Umbilical cord (tissue), 2 donors: ENCODE data around the gene BANF1. TPM values are rescaled to one million over a fixed set of nuclear protein-coding genes. Genes with fewer than 3 reads are reported as not detected.
"Not testable (repeated sequence)": the region's sequence is repeated elsewhere in the genome, so short reads cannot be mapped to it uniquely, and the experiment has no call there.

ENCODE experiments used
- DNase-seq: peaks from one replicate; pipeline ENCODE4 v3.0.0-alpha.2; 2015; ENCODE audit warnings: low spot score
- total RNA-seq: library from RNA; depleted of rRNA; stranded (reverse); fragments of >200 nt; gene quantifications from one replicate; pipeline ENCODE4 v1.2.3, GENCODE V29; 2014; ENCODE audit warnings: low replicate concordance; ENCODE audit not compliant: insufficient read depth

BANF1 gene
- total RNA-seq, 1 donor from 2014 or later = 31.3 TPM

DNA sequence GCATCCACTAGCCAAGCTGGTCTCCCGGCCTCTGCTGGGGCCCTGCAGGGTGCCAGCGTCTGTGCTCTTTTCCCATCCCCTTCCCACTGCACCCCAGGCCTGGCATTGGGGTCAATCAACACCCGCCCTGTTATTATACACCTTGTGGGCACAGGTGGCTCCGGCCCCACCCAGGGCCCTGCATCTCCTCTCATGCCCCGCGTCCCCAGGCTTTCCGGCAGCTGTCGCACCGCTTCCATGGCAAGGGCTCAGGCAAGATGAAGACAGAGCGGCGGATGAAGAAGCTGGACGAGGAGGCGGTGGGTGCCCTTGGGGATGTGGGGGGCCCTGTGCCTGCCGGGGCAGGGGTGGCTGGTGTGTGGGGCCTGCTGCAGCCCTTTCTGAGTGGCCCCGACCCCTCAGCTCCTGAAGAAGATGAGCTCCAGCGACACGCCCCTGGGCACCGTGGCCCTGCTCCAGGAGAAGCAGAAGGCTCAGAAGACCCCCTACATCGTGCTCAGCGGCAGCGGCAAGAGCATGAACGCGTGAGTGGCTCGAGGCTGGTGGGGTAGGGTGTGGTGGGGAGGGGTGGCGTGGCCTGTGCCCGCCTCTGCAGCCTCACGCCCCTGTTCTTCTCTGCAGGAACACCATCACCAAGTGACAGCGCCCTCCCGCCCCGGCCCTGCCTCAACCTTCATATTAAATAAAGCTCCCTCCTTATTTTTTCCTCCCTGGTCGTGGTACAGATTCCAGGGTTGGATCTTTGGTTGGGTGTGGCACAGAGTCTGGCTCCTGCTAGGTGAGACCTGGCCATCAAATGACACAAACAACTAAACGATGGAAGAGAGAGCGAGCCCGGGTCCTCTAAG is 23.7 kb upstream of the BANF1 start:
- DNase-seq = no peak

DNA sequence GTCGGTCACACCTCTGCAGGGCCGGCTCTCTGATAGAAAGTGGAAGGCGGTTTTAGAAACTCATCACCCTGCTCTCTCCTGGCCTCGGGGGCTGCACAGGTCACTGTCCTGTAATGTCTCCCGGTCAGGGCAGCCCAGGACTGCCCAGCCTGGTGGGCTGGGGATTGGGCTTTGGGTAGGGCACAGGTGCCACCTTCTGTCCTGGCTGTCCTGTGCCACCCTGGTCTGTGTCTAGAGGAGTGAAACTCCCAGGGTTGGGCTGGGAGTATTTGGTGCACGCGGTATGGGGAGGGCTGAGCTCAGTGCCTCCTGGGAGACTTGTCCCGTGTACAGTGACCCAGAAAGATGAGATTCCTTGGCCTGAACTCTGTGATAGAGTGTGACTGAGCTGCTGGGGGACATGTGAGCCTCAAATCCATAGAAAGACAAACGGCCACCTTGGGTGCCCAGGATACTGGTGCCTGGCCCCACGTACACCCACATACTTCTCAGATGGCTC is 23.0 kb upstream of the BANF1 start:
- no peak for DNase-seq

DNA sequence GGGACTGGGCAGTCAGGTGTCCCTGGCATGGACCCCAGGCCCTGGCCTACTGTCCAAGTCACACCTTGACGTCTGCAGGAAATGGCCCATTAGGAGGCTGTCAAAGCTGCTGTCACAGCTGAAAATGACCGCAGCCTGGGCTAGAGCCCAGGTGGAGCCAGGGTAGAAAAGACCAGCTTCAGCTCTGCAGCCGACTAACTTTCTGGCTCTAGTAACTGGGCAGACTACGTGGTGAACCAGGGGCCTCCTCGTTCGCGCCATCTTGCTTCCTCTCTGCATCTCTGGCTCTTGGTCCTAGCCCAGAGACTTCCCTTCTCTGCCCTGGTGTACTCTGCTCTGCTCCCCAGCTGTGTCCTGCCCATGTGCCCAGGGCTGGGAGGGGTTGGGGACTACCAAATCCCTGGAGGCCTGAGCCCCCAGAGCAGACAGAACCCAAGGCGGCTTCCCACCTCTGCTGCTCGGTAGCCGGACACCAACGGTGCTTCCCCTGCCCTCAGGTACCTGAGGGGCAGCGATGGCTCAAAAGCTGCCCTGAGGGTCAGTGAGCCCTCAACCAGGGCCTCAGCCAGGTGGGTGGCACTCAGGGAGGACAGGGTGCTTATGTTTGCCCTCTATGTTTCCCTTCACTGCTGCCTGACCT is 21.1 kb upstream of the BANF1 start:
- no peak for DNase-seq

DNA sequence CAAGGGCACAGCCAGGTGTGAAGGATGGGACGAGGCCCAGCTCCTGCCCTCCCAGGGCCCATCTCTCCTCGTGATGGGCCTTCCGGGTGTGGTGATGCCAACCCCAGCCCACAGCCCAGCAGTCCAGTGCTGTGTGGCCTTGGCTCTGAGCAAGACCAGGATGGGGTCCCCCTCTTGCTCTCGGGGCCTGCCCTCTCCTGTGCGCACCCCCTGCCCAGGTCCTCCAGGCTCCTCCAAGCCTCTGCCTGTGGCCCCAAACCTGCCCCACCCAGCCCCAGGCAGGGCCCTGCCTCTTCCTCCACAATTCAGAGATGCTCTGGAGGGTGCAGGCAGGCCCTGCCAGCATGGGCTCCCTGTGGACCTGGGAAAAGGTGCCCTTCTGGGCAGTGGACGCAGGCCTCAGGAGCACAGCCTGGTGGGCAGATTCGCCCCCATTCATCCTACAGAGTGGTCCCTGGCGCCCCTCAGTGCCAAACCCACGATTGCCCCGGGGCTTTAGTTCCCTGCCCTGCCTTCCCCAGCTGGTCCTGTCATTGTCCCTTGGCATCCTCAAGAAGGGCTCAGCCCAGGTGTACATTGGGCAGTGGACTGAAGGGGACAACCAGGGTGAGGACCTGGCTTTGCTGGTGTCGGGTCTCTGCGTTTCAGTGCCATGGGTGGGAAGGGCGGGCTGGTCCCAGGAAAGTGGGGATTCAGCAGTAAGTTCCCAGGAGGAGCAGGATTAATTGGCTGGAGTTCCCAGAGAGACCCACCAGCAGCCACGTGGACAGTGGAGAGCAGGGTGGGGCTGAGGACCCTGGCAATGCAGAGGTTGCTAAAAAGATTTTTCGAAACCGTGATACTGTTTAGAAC is 20.1 kb upstream of the BANF1 start:
- DNase-seq = no peak

DNA sequence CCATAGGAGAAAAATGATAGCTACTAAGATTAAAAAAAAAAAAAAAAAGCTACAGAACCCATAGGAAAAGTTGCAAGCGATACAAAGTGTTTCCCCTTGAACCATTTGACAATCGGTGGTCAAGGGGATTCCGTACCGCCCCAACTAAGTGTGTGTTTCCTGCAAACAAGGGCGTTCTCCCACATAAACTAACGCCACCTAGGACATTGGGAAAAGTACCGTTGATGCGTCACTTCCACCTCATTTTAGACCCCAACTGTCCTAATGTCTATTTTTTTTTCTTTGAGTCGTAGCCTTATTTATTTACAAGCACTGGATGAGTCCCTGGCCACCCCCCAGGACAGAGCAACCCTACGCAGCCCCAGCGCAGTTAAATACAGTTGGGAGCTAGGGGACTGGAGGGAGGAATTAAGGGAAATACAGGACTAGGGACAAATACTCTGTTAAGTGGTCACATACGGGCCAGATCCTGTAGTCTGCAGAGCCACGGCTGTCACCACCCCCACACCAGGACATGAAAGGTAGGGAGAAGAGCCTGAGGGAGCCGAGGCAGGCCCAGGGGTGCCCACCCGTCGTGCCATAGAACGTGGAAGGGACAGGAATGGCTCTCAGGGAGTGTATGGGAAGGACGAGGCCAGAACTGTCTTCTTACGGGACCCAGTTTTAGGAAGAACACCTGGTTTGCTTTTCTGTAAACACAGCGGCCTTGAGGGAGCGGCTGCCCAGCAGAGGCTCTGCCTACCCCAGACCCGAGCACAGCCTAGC is 19.3 kb upstream of the BANF1 start:
- DNase-seq = no peak

DNA sequence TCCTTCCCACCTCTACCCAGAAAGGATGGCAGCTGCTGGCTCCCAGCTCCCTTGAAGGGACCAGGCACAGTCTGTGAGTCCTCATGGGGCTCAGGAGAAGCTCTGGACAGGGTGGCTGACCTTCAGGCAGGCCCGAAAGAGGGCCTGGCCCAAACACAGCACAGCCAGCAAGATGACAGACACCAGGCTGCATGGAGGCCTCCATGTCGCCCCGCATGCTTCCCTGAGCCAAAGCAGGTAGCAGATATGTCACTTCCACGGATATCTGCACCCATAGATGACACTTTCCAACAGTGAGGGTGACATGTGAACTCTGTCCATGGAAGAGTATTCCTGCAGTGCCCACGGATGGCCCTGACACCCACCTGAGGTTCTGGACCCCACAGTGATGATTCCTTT is 18.7 kb upstream of the BANF1 start:
- no peak for DNase-seq

DNA sequence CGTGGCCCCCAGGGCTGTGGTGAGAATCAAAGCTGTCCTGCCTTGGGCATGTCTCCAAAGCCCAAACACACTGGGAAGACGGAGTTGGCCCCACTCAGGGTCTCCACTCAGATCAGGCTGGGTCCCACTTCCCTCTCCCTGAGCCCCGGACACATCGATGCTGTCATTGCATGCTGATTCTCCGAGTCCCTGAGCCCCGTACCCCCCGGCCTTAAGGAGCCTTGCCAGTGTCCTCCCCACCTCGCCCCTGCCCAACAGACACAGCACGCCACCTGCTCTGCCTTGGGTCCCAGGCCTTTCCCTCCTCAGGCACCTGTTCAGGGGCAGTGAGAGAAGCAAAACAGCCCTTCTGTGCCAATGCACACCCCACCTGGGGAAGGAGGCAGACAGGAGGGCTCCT is 15.0 kb upstream of the BANF1 start:
- no peak for DNase-seq

DNA sequence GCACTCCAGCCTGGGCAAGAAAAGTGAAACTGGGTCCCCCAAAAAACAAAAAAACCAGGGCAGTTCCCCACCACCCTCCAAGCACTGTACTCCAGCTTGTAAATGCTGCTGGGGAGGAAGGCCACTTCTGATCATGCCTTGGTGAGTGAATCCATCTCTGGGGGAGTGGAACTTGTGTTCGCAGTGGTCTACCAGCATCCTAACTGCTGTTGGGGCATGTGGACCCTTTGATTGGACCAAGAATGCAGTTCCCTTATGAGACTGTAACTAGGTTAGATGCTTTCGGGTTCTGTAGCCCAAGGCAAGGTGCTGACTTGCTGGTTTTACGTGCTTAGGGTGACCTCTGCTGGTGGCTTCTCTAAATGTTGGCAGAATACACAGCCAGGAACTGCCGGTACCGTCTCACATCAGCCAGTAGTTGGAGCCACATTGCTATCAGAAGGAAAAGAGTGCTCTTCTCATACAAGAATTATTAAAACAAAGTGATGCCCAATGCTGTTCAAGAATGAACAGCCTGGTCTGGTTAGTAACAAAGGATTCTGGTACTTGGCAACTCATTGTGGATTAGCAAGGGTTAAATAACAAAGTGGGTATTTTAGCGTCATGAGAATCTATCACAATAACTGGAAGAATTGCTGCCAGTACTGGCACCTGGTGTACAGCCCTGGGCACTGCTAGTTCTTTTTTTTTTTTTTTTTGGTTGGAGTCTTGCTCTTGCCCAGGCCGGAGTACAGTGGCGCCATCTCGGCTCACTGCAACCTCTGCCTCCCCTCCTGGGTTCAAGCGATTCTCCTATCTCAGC is 13.3 kb upstream of the BANF1 start:
- peak; percentile 97 for DNase-seq

DNA sequence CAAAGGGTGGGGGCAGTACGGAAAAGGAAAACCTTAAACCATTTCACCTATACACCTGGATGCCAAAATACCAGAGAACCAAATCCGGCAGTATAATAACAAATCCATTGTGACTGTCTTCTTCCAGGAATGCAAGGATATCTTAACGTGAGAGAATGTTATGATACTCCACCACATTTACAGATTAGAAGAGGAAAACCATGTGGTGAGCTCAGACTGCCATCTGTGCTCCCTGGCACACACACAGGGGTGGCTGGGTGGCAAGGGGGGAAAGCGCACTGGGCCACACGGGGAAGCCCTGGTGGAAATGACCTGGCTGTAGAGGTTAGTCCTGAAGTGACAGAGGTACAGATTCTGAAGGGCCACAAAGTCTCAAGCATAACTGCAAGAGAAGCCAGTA is 10.2 kb upstream of the BANF1 start:
- DNase-seq = no peak

DNA sequence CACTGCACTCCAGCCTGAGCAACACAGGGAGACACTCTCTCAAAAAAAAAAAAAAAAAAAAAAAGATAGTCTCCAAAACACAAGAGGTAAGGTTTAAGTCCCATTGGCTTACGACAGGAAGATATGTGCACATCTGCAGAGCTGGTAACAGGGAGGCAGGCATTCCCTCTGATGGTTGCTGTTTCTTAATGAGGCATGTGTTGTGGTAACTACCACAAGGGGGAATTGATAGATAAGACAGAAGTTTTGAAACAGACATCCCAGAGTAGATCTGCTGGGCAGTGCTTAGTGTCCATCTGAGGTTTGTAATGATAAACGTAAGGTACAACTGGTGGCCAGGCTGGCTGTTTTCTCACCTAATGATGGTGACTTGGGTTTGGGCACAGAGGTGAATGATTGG is 5.0 kb upstream of the BANF1 start:
- DNase-seq = no peak

DNA sequence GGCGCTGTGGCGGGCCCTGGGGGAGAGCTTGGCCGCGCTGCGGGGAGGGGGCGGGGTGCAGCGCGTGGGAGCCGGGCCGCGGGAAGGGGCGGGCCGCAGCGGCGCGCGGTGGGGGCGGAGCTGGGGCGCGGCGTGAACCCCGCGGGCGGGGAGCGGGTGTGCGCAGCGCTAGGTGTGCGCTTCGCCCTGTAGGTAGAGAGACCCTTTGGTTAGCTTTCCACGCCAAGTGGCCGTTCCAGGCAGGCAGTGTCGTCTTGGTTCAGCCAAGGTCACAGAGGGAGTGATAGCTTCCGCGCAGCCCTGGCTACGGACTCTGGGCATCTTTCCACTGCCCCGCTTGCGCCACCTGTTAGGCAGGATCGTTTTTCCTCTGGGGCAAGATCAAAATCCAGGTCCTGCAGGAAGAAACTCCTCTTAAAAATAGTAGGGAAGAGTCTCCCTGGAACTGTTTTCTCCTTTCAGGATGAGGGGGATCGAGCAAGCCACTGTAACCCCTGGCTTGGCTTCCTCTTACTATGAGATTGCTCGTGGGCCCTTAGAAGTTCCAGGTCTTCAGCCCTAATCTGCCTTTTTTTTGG is 434 bp downstream of the BANF1 start:
- no peak for DNase-seq

DNA sequence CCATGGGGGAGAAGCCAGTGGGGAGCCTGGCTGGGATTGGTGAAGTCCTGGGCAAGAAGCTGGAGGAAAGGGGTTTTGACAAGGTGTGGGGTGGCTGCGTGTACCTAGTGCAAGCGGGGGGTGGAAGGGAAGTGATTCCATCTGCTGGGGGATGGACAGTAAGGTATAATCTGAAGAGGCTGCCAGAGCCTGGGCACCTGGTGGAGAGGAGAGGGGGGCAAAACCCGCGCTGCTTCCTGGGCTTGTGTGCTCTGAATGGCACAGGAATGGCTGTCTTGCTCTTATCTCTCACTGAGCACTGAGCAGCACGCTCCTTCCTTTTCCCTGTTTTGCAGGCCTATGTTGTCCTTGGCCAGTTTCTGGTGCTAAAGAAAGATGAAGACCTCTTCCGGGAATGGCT is 988 bp downstream of the BANF1 start:
- DNase-seq = no peak

DNA sequence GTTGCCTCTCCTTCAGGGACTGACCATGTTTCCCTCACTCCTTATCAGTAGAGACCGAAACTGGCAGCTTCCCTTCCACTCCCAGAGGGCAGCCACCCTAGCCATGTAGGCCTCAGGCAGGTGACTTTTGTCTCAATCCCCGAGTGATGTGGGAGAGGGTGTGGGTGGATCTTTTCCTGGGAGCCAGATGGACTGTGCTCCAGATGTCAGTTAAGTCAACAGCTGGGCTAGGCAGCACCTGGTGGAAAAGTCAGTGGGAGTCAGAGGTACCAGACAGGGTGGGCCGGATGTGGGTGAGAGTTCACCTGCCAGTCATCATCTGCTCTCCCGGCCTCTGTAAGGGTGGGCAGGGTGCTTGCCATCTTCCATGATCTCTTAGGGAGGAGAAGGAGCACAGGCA is 1.9 kb downstream of the BANF1 start:
- no peak for DNase-seq

DNA sequence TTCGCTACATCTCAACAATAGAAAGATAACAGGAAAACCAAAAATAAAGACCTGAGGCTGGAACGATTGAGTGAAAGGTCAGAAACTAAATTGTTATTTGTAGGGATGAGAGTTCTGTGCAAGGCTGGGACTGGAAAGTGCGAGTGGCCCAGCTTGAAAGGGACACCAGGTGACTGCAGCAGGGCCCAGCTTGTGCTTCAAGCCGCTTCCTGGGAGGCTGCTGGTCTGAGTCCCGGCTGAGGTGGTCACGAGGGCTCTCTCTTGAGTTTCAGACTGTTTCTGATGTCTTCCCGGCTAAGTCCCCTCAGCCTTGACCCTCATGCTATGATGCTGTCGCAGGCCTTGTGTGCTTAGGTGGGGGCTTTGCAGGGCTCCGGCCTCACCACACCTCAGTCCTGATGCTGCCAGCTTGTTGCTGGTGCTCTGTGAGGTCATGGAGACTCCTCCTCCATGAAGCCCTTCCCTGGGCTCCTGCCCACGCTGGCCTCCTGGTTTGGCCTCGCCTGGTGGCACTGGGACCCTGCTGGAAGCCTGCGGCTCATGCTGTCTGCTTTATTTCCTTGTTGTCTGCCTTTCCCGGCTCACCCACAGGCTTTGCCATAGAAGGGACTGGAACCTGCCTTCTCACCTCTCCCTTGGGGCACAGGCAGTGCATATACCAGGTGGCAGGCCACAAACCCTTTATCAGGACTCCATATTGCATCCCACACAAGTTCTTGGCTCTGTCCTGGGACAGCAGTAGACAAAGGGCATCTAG is 4.0 kb downstream of the BANF1 start:
- no peak for DNase-seq

DNA sequence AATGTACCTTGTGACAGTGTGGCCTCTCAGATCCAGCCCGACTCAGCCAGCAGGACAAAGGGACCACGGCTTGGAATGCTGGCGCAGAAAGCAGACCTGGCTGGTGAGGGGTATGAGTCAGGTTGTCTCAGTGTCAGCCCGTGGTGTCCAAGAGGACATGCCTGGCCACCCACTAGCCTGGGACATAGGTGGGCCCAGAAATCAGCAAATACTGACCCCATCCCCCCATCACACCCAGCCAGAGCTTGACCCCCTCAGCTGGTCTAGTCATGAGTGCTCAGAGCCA is 4.5 kb downstream of the BANF1 start:
- DNase-seq = no peak

DNA sequence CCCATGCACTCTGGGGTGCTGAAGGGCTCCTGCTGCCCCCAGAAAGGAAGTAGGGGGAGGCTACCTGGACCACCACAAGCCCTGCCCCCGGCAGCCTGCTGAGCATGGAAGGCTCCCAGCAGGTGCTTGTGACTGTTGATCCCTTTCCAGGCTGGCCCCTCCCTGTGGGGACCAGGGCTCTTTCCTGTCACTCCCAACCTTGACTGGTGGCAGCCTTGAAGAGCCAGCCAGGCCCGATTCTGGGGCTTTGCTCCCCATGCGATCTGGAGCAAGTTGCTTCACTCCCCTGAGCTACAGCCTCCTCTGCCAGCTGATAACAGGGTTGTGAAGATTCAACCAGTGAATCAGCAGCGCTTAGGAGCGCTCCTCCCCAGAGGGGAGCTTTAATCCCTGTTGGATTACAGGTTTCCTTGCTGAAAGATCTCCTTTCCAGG is 4.9 kb downstream of the BANF1 start:
- DNase-seq = peak; percentile 78

DNA sequence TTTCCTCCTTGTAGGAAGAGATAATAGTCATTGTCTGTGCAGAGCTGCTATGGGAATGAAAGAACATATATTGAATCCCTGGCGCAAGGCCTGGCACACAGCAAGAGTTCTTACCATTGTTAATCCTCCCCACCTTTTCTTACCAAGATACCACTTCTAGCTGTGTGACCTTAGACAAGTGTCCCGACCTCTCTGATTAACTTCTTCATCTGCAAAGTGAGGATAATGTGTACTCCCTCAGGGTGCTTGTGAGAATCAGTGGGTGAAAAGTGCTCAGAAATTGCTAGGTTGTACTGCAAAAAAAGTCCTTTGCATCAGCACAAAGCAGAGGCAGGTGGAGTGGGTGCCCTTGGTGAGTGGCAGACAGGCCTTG is 5.8 kb downstream of the BANF1 start:
- no peak for DNase-seq

DNA sequence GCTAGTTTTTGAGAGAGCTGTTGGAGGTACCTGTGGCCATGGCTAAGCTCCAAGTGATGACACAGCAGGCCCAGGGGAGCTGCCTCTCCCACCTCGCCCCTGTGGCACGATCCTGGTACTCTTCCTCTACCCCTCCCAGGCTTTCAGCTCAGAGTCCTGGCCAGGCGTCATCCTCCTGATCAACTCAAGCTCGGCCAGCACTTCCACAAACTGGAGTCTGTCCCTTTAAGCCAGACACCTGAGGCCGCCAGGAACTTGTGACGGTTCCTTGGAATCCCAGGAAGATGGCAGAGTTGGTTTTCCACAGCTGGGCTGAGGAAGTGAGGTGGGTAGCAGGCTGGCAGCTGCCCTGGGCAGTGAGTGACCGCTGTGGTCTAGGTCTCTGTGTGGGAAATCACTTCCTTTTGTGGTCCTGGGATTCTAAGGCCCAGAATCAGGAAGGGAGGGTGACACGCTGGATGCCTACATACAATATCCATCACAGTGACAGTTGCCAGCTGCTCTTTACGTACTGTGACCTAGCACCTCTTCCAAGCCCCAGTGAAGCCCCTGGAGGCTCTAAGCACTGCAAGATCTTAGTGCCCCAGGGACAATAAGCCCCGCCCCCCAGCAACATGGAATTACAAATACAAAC is 6.3 kb downstream of the BANF1 start:
- no peak for DNase-seq

DNA sequence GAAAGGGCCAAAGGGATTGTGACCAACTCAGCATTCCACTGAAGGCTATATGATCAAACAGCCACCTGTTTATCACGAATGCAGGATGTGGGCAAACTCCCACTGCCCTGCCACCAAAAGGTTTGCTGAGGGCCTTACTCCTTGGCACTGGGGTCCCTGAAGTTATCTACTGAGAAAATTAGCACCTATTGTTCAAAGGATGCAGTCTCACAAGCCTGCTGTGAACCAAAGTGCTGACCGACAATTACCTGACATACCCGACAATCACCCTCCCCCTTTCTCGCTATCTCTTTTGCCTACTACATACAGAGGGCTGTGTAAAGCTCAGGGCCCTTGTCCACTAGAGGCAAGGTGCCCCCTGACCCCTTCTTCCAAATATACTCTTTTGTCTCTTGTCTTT is 7.7 kb downstream of the BANF1 start:
- DNase-seq = not testable (repeated sequence)
